ENCODE measurements around the gene SIAH2. TPM values are rescaled to one million over a fixed set of nuclear protein-coding genes. Genes with fewer than 3 reads are reported as not detected.

The SIAH2 gene
- total RNA-seq, 1 experiment from 2014 or later, result 22.7 TPM

DNA sequence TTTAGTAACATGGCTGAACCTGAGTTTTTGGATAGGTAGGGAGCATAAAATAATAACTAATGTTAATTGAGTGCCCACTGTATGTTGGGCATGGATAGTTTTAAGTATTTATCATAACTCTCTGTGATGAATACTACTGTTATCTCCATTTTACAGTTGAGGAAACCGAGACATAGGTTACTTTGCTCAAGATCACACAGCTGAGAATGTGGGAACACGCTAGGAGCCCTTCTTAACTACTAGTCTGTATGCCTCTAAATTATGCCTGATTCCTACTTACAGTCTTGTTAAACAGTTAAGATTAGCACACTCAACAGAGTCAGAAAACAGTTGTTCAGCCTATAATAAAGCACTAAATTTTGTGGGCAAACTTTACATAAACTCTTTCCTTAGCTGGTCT, 2.0 kb upstream of the SIAH2 start:
- no peak overlapping the region for H3K4me3 ChIP-seq
- H3K4me1 ChIP-seq (replicated peaks), result peaks cover 46% of the 10 kb centered on the region
- no peaks in the 10 kb centered on the region for H3K27me3 ChIP-seq (replicated peaks)
- no peak for DNase-seq (ENCODE audit: low read depth in 1 of 2, low spot score in 2 of 2)
- H3K9me3 ChIP-seq (replicated peaks), result no peaks in the 10 kb centered on the region
- peaks cover 9% of the 10 kb centered on the region for H3K36me3 ChIP-seq
- no peak overlapping the region for H3K27ac ChIP-seq

DNA sequence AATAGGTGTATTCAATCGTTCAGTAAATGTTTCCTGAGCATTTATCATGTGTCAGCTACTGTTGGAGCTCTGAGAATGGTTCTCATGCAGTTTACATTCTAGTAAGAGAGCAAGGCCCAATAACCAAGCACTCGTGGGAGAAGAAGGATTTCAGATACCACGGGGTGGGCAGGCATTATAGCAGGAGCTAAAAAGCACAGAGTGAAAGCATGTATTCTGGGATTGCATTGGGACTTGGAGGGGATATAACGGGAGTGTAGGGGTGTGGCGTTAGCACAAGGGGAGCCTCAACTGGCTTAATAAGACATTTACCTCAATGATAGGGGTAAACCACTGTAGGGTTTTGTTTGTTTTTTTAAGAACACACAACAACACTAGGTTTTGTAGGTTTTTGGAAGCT, 1.6 kb upstream of the SIAH2 start:
- no peak overlapping the region for H3K4me3 ChIP-seq
- DNase-seq (ENCODE audit: low read depth in 1 of 2, low spot score in 2 of 2), result no peak
- peaks cover 46% of the 10 kb centered on the region for H3K4me1 ChIP-seq (replicated peaks)

DNA sequence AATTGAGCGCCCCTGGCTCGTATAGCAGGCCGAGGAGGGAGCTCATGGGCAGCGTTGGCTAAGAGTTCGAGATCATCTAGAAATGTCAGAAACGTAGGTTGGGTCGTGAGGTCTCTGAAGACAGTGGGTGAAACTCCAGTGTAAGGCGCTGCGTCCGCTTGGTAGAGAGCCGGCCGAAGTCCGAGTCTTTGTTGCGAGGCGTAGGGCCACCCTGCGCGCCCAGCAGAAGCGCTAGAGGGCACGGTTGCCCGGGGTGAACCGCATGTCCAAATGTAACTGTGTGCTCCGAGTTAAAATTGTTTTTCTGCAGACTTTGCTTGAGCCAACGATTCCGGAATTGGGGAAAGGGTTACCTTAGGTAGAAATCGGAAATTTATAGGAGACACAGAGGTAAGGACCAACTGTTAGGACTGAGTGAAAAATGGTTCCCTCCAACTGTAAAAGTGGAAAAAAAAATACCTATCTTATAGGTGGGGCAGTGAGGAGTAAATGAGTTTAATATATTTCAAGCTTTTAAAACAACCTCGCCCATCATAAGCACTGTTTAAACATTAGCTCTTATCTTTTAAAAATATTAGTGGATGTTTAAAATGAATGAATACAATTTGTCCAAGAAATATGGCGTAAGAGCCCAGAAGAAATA, 993 bp upstream of the SIAH2 start:
- Histone ChIP-seq H3K9me3 (replicated peaks) (no peaks in the 10 kb centered on the region), H3K27ac (peak overlapping the region; percentile 93), H3K27me3 (replicated peaks) (no peaks in the 10 kb centered on the region), H3K36me3 (peaks cover 14% of the 10 kb centered on the region), H3K4me1 (replicated peaks) (peaks cover 46% of the 10 kb centered on the region), H3K4me3 (peak overlapping the region; percentile 99)
- DNase-seq (ENCODE audit: low read depth in 1 of 2, low spot score in 2 of 2), result peak in 1 of 2 experiments; percentile 61

More for the DNA sequence above, 1.6 kb upstream of the SIAH2 start:
- Histone ChIP-seq H3K9me3 (replicated peaks) (no peaks in the 10 kb centered on the region), H3K36me3 (peaks cover 9% of the 10 kb centered on the region), H3K27me3 (replicated peaks) (no peaks in the 10 kb centered on the region), H3K27ac (no peak overlapping the region)

DNA sequence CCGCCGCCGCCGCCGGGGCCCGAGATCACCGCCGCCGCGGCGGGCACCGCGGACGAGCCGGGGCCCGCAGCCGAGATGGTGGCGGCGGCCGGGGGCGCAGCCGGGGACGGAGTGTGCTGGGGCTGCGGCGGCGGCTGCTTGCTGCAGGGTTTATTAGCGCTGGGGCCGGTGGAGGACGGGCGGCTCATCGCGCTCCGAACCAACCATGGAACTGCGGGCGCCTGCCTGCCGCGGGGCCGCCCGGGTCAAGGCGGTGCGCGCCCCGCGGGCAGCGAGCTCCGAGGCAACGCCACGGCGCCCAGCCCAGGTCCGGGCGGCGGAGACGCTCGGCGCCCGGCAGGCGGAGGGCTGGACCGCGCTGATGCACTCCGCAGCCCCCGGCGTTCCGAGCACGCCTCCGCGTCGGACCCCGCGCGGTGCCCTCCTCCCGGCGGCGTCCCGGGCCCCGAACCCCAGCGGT, 277 bp downstream of the SIAH2 start:
- H3K27me3 ChIP-seq (replicated peaks), result no peaks in the 10 kb centered on the region
- peak overlapping the region; percentile 99 for H3K4me3 ChIP-seq
- peaks cover 16% of the 10 kb centered on the region for H3K36me3 ChIP-seq
- H3K27ac ChIP-seq, result peak overlapping the region; percentile 93
- peaks cover 46% of the 10 kb centered on the region for H3K4me1 ChIP-seq (replicated peaks)
- DNase-seq (ENCODE audit: low read depth in 1 of 2, low spot score in 2 of 2), result peak in 1 of 2 experiments; percentile 16
- no peaks in the 10 kb centered on the region for H3K9me3 ChIP-seq (replicated peaks)

DNA sequence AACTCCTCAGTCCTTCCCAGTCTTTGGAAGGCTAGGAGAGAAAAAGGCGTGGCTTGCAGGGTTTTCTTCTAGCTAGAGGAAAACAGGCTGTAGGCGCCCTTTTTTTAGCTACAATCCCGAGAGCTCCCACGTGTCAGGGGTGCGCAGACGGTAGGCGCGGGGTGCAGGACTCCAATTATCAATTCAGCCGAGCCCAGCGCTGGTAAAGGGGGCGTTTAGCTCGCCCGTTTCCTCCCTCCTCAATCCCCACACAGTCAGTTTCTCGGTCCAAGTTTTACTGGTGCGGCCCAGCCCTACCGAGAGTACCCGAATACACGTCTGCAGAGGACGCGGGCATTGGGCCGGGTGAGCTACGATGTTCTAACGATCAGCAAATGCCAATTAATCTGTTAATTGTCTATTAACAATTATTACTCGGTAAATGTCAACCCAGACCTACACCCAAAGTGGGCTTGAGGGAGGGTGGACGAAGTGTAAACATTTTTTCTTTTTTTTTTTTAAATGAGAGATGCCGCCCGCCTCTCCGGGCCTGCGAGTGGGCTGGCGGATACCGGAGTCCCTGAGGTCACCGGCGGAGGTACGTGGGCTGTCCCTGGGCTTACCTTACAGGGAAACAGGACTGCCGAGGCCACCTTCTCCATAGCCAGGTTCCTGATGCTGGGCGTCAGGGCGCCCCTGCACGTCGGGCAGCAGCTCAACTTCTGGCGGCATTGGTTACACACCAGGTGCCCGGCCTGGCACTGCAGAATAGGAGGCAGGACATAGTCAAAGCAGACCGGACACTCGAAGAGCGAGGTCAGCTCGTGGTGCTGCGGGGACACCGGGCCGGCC, 923 bp downstream of the SIAH2 start:
- DNase-seq (ENCODE audit: low read depth in 1 of 2, low spot score in 2 of 2), result peak in 1 of 2 experiments; percentile 48
- peaks cover 46% of the 10 kb centered on the region for H3K4me1 ChIP-seq (replicated peaks)
- H3K27me3 ChIP-seq (replicated peaks), result no peaks in the 10 kb centered on the region
- H3K4me3 ChIP-seq, result peak overlapping the region; percentile 99
- H3K9me3 ChIP-seq (replicated peaks), result no peaks in the 10 kb centered on the region
- H3K36me3 ChIP-seq, result peaks cover 16% of the 10 kb centered on the region
- H3K27ac ChIP-seq, result no peak overlapping the region

DNA sequence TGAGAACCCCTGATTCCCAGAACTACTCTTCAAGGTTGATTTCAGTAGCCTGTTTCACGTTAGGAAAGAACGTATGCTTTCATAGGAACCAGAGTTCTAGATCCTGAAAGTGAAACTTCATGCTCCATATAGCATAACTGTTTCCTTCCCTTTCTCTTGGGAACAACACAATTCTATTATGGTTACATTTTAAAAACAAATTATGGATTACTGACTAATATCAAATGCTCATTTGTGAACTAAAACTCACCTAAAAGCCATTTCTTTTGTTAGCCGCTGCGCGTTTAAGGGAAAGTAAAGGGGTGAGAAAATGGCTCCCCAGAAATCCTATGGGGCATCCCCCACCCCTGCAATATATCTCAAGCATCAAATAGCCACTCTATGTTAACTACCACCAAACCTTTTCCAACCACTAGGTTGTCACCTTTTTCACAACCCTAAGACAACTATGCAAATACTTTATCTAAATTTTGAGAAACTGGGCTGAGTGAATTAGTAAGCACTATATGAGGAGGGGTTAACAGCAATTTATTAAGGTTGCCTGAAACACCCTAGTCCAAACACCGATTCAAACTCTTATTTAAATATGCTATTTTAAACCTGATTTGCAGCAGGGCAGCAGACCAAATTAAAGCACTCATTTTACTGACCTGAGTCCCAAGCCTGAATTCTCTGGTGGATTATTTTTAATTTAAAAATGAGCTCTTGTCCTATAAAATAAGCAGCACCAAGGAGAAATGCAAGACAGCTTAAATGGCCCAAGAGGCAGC, 2.4 kb downstream of the SIAH2 start:
- H3K27me3 ChIP-seq (replicated peaks), result no peaks in the 10 kb centered on the region
- H3K27ac ChIP-seq, result no peak overlapping the region
- H3K4me1 ChIP-seq (replicated peaks), result peaks cover 33% of the 10 kb centered on the region
- H3K4me3 ChIP-seq, result no peak overlapping the region
- no peak for DNase-seq (ENCODE audit: low read depth in 1 of 2, low spot score in 2 of 2)
- H3K36me3 ChIP-seq, result peaks cover 16% of the 10 kb centered on the region
- no peaks in the 10 kb centered on the region for H3K9me3 ChIP-seq (replicated peaks)

DNA sequence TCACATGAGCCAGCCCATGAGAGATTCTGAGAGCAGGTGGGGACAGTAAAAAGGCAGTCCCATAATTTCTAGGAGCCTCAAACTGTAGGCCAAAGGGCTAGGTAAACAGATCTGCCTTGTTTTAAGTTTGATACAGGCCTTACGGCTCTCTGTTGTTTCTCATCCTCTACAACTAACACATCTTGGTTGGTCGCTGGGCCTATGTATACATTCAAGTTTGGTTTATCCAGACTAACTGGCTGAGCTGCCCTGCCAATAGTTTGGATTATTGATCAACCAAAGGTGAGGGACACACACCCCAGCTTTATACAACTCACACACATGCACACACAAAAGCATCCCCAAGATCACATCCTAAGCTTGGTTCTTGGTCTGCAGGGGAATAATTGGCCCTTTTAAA, 3.0 kb downstream of the SIAH2 start:
- Histone ChIP-seq H3K27ac (no peak overlapping the region), H3K4me3 (no peak overlapping the region), H3K36me3 (peaks cover 16% of the 10 kb centered on the region), H3K4me1 (replicated peaks) (peaks cover 29% of the 10 kb centered on the region), H3K9me3 (replicated peaks) (no peaks in the 10 kb centered on the region), H3K27me3 (replicated peaks) (no peaks in the 10 kb centered on the region)
- DNase-seq (ENCODE audit: low read depth in 1 of 2, low spot score in 2 of 2), result no peak

DNA sequence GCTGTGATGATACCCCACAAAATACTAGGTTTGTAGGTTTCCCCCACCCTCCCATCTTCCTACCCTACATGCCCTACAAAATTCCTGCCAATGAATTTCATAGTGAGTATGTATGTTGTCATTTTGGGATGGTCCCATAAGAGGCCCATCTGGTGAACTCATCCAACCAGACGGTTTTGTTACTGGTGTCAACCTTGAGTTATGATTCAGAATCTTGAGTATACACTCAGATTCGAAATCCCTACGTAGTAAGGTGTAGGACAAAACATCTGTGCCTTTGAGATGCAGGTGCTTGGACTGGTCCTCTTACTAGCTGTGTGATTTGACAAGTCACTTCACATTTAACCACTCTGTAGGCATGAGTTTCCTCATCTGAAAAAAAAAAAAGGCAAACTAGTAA, 3.6 kb downstream of the SIAH2 start:
- Histone ChIP-seq H3K4me3 (no peak overlapping the region), H3K36me3 (peaks cover 16% of the 10 kb centered on the region), H3K9me3 (replicated peaks) (no peaks in the 10 kb centered on the region), H3K27me3 (replicated peaks) (no peaks in the 10 kb centered on the region), H3K27ac (no peak overlapping the region), H3K4me1 (replicated peaks) (peaks cover 23% of the 10 kb centered on the region)
- DNase-seq (ENCODE audit: low read depth in 1 of 2, low spot score in 2 of 2), result no peak

DNA sequence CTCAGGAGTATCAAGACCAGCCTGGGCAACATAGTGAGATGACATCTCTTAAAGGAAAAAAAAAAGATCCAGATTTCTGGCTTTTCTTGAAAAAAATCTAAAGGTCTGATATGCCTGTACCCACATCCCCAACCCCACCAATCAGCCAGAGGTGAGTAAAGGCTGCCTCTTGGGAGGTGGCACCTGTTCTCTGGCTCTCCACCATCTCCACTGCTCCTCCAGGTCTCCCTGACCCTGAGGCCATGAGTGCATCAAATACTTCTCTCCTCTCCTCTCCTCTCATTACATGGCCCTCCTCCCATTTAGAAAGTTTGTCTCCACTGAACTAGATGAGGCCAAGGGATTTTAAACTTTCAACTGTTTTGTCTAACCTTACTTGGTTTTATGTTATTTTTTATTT, 5.2 kb downstream of the SIAH2 start:
- H3K4me1 ChIP-seq (replicated peaks), result peaks cover 15% of the 10 kb centered on the region; the same call in 1 of the 2 replicates
- no peaks in the 10 kb centered on the region for H3K9me3 ChIP-seq (replicated peaks)
- H3K4me3 ChIP-seq, result no peak overlapping the region
- peaks cover 11% of the 10 kb centered on the region for H3K36me3 ChIP-seq
- no peak for DNase-seq (ENCODE audit: low read depth in 1 of 2, low spot score in 2 of 2)
- no peak overlapping the region for H3K27ac ChIP-seq
- no peaks in the 10 kb centered on the region for H3K27me3 ChIP-seq (replicated peaks)

DNA sequence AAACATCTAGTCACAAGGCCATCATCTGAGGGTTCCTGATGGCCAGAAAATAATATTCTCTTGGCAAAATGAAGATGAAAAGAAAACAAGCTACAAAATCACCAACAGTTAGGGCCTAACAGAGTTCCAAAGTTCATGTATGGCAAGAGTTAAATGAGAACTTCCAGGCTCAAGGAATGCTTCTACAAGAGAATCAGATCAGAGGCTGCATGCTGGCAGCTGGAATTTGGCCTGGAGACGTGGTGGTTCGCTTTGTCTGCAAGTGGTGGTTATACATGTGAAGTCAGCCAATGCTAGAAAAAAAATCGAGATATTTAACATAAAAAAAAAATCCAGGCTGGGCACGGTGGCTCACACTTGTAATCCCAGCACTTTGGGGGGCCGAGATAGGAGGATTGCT, 5.6 kb downstream of the SIAH2 start:
- Histone ChIP-seq H3K4me1 (replicated peaks) (peaks cover 15% of the 10 kb centered on the region; the same call in 1 of the 2 replicates), H3K27me3 (replicated peaks) (no peaks in the 10 kb centered on the region), H3K27ac (no peak overlapping the region), H3K36me3 (peaks cover 9% of the 10 kb centered on the region), H3K9me3 (replicated peaks) (no peaks in the 10 kb centered on the region), H3K4me3 (no peak overlapping the region)
- DNase-seq (ENCODE audit: low read depth in 1 of 2, low spot score in 2 of 2), result no peak

DNA sequence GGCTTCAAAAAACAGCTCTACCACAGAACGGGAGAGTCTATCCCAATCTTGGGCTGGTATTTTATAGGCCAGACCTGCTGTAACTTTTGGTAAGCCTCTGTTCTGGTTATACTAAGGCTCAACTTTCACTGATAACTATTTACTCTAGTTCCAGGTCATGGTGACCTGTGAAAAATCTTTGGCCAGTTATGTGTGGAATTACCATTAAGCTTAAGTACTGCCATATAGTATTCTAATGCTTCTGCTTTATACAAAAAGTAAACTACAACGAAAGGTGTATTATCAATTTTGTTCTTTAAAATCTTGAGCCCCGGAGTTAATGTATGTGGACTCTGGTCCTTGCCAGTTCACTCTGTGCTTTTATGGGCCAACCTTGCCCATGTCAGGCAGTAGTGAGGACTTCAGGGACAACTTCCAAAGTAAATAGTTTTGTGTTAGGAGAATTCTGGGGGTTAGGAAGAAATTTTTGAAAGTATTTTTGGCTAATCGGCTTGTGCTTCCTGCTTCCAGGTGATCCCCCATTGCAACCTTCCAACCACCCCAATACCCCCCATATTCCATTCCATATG, 6.4 kb downstream of the SIAH2 start:
- H3K9me3 ChIP-seq (replicated peaks), result no peaks in the 10 kb centered on the region
- no peak for DNase-seq (ENCODE audit: low read depth in 1 of 2, low spot score in 2 of 2)
- H3K27ac ChIP-seq, result no peak overlapping the region
- H3K27me3 ChIP-seq (replicated peaks), result no peaks in the 10 kb centered on the region
- H3K4me1 ChIP-seq (replicated peaks), result peaks cover 15% of the 10 kb centered on the region; the same call in 1 of the 2 replicates
- peaks cover 9% of the 10 kb centered on the region for H3K36me3 ChIP-seq
- H3K4me3 ChIP-seq, result no peak overlapping the region

DNA sequence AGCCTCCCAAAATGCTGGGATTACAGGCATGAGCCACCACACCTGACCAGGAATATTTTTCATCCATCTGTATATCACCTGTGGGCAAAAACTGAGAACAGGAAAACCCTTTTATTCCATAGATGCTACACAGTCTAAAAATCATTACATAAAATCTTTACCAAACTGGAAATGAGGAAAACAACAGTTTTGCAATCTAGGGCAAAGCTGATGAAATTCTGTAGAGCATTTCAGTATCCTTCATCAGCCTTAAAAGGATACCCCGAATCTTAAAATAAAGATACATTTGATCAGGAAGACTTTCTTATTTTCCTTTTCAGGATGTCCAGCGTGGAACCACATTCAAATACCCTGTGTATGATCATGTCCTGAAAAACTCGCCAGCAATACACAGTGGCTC, 7.1 kb downstream of the SIAH2 start:
- H3K4me1 ChIP-seq (replicated peaks), result peaks cover 8% of the 10 kb centered on the region; the same call in 1 of the 2 replicates
- no peak overlapping the region for H3K27ac ChIP-seq
- no peak for DNase-seq (ENCODE audit: low read depth in 1 of 2, low spot score in 2 of 2)
- no peak overlapping the region for H3K4me3 ChIP-seq
- H3K36me3 ChIP-seq, result peaks cover 9% of the 10 kb centered on the region
- no peaks in the 10 kb centered on the region for H3K27me3 ChIP-seq (replicated peaks)
- no peaks in the 10 kb centered on the region for H3K9me3 ChIP-seq (replicated peaks)

DNA sequence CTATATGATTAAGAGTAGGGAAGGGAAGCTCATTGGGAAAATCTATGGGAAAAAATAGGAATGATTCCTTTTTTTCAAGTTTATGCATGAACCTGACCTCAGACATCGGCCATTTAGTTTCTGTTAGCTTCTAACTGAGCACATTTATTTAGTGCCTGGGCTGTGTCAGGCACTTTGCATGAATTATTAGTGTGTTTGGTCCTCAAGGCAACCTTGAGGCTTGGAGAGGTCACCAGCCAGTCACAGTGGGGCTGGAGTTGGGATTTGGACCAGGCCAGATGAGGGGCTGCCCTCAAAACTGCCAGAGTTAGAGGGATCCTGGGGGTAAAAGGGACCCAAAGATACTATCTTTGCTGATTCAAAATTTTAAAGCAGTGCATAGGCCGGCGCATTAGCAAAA, 8.1 kb downstream of the SIAH2 start:
- Histone ChIP-seq H3K9me3 (replicated peaks) (no peaks in the 10 kb centered on the region), H3K27ac (no peak overlapping the region), H3K27me3 (replicated peaks) (no peaks in the 10 kb centered on the region), H3K4me1 (replicated peaks) (no peaks in the 10 kb centered on the region), H3K36me3 (peaks cover 6% of the 10 kb centered on the region), H3K4me3 (no peak overlapping the region)
- DNase-seq (ENCODE audit: low read depth in 1 of 2, low spot score in 2 of 2), result no peak

All from SJSA1 (cell line).